ENCODE data around the gene LOXL3. TPM values are rescaled to one million over a fixed set of nuclear protein-coding genes. Genes with fewer than 3 reads are reported as not detected.

LOXL3 gene
- total and polyA plus RNA-seq, 8 donors = 0.35 to 7.5 (median 1.6) TPM

- peaks cover 8 to 30% (median 11%) of the 10 kb centered on the region in 3 donors for H3K4me1 ChIP-seq
- WGBS, 2 donors = 1% methylated on average over 65 to 67 of the region's 67 CpGs
- H3K27me3 ChIP-seq = peaks cover 0 to 6% (median 0%) of the 10 kb centered on the region in 4 donors
- intact Hi-C loops (cut with DNase I) = no loop called here
- TF ChIP-seq CTCF (IDR thresholded peaks at IDR 0.05) = no peak
- no peaks in the 10 kb centered on the region for H3K36me3 ChIP-seq
- H3K27ac ChIP-seq = peak overlapping the region; percentile 23 to 74 (median 48)
- H3K4me3 ChIP-seq = peak overlapping the region; percentile 38 to 75 (median 52)
- ATAC-seq (peak; percentile 59 to 66 (median 64)), FAIRE-seq (no peak), DNase-seq (peak; percentile 73 to 90 (median 82))
- H3K9me3 ChIP-seq = no peaks in the 10 kb centered on the region
Observed at GRCh38 chr2:74502720-74503505, 50.8 kb downstream of the LOXL3 start.

- TF ChIP-seq CTCF (IDR thresholded peaks at IDR 0.05) = no peak
- H3K4me3 ChIP-seq = peak overlapping the region; percentile 38 to 75 (median 52)
- no peak for FAIRE-seq
- H3K27me3 ChIP-seq = peaks cover 0 to 6% (median 0%) of the 10 kb centered on the region in 4 donors
- no peaks in the 10 kb centered on the region for H3K9me3 ChIP-seq
- intact Hi-C loops (cut with DNase I) = no loop called here
- 10 to 13% methylated on average over 32 of the region's 32 CpGs for WGBS, 2 donors
- DNase-seq = peak in 3 of 6 donors; percentile 37 to 54 (median 47)
- no peaks in the 10 kb centered on the region for H3K36me3 ChIP-seq
- ATAC-seq = peak; percentile 42 to 63 (median 50)
- peaks cover 11 to 33% (median 12%) of the 10 kb centered on the region in 3 donors for H3K4me1 ChIP-seq
- H3K27ac ChIP-seq = peak overlapping the region; percentile 23 to 74 (median 48)
Observed at GRCh38 chr2:74502147-74502719, 51.5 kb downstream of the LOXL3 start.

GRCh38 chr2:74501335-74502071, 52.2 kb downstream of the LOXL3 start:
- no peak for DNase-seq
- H3K36me3 ChIP-seq = no peaks in the 10 kb centered on the region
- WGBS, 2 donors = 81 to 88% methylated on average over 18 of the region's 18 CpGs
- no peak overlapping the region for H3K27ac ChIP-seq
- TF ChIP-seq CTCF (IDR thresholded peaks at IDR 0.05) = no peak
- peak overlapping the region in 1 of 4 donors; percentile 75 for H3K4me3 ChIP-seq
- no peak for FAIRE-seq
- H3K27me3 ChIP-seq = peaks cover 0 to 6% (median 0%) of the 10 kb centered on the region in 4 donors
- ATAC-seq = no peak
- no peaks in the 10 kb centered on the region for H3K9me3 ChIP-seq
- intact Hi-C loops (cut with DNase I) = no loop called here
- peaks cover 8 to 29% (median 12%) of the 10 kb centered on the region in 3 donors for H3K4me1 ChIP-seq

- Histone ChIP-seq H3K9me3 (no peaks in the 10 kb centered on the region), H3K36me3 (no peaks in the 10 kb centered on the region), H3K4me3 (no peak overlapping the region), H3K4me1 (peaks cover 0 to 20% (median 7%) of the 10 kb centered on the region in 3 donors), H3K27ac (no peak overlapping the region), H3K27me3 (peaks cover 0 to 6% (median 0%) of the 10 kb centered on the region in 4 donors)
- ATAC-seq (no peak), FAIRE-seq (no peak), DNase-seq (no peak)
- no peak for TF ChIP-seq CTCF (IDR thresholded peaks at IDR 0.05)
- intact Hi-C loops (cut with DNase I) = no loop called here
Observed at GRCh38 chr2:74500578-74500946, 53.2 kb downstream of the LOXL3 start.
